DND-41 (cell line): Measurements from ENCODE around the gene SVBP.

Experiments
- EZH2 ChIP-seq: IDR thresholded peaks from 3 replicates; pipeline ENCODE4 v1.6.1; 2012; ENCODE audit warnings: borderline replicate concordance, low read depth, mild to moderate bottlenecking, moderate library complexity, low read length, inconsistent platforms; ENCODE audit not compliant: severe bottlenecking
- TF ChIP-seq, protein P1 (sequence below): IDR thresholded peaks from 2 replicates; pipeline ENCODE4 v1.5.1; 2012; ENCODE audit warnings: borderline replicate concordance, low read length, moderate library complexity, mild to moderate bottlenecking; ENCODE audit not compliant: poor library complexity, severe bottlenecking; ENCODE audit errors: extremely low read depth

GRCh38 chr1:42866549-42866948, 49.4 kb upstream of the SVBP start:
- TF ChIP-seq, protein P1, sequence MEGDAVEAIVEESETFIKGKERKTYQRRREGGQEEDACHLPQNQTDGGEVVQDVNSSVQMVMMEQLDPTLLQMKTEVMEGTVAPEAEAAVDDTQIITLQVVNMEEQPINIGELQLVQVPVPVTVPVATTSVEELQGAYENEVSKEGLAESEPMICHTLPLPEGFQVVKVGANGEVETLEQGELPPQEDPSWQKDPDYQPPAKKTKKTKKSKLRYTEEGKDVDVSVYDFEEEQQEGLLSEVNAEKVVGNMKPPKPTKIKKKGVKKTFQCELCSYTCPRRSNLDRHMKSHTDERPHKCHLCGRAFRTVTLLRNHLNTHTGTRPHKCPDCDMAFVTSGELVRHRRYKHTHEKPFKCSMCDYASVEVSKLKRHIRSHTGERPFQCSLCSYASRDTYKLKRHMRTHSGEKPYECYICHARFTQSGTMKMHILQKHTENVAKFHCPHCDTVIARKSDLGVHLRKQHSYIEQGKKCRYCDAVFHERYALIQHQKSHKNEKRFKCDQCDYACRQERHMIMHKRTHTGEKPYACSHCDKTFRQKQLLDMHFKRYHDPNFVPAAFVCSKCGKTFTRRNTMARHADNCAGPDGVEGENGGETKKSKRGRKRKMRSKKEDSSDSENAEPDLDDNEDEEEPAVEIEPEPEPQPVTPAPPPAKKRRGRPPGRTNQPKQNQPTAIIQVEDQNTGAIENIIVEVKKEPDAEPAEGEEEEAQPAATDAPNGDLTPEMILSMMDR = no peak
- TF ChIP-seq EZH2 = no peak
